CD4-positive, alpha-beta T cell (primary cell): ENCODE measurements around the gene UXS1. TPM values are rescaled to one million over a fixed set of nuclear protein-coding genes. Genes with fewer than 3 reads are reported as not detected.
A peak's percentile ranks its signal among the peaks of the same experiment; 100 is the strongest.

ENCODE experiments used
- ATAC-seq: fragments of 200-7000 bp; cut with Tn5 transposase; one replicate; pipeline ENCODE4 v1.10.0; 2022; ENCODE audit warnings: mild to moderate bottlenecking; ENCODE audit not compliant: poor library complexity
- CTCF ChIA-PET: fragments of 350-600 bp; sonication (Branson Sonifier 250); formaldehyde crosslinking; loops from one replicate; lab custom pipeline; 2021; ENCODE audit warnings: antibody characterized with exemption, inconsistent platforms; lab: Charles Lee
- POLR2A ChIA-PET: fragments of 350-600 bp; sonication (Branson Sonifier 250); formaldehyde crosslinking; loops from one replicate; lab custom pipeline; 2021; ENCODE audit warnings: antibody characterized with exemption, inconsistent platforms; lab: Charles Lee
- DNase-seq, 14 experiments: peaks; one replicate each; pipeline ENCODE4 v3.0.0-alpha.2; 2013 to 2020; ENCODE audit warnings: mixed read lengths in 2 of 14
- H3K27ac ChIP-seq, 2 donors: one replicate each; pipeline versions ENCODE4 v1.5.1 to v1.7.0; 2013; ENCODE audit warnings: low read length in 2 of 2, low read depth in 1 of 2, mild to moderate bottlenecking in 1 of 2
- H3K27me3 ChIP-seq, 2 experiments: 1 replicate in 1 of 2; 2 replicates in 1 of 2; pipeline versions ENCODE4 v1.6.1 to v1.7.0; 2013; ENCODE audit warnings: low read length in 2 of 2, control low read depth in 1 of 2, mild to moderate bottlenecking in 1 of 2, moderate library complexity in 1 of 2; ENCODE audit not compliant: insufficient read depth in 2 of 2, control insufficient read depth in 1 of 2
- H3K36me3 ChIP-seq: one replicate; pipeline ENCODE4 v1.6.1; 2013; ENCODE audit warnings: low read length, control low read depth; ENCODE audit not compliant: insufficient read depth
- H3K4me1 ChIP-seq: one replicate; pipeline ENCODE4 v1.6.1; 2013; ENCODE audit warnings: low read length, control low read depth; ENCODE audit not compliant: insufficient read depth
- H3K4me3 ChIP-seq: one replicate; pipeline ENCODE4 v1.5.1; 2013; ENCODE audit warnings: mild to moderate bottlenecking, low read length, moderate library complexity
- H3K9me3 ChIP-seq, 2 experiments: 1 replicate in 1 of 2; 2 replicates in 1 of 2; pipeline versions ENCODE4 v1.6.1 to v1.7.0; 2013; ENCODE audit warnings: low read length in 2 of 2, mild to moderate bottlenecking in 2 of 2, control low read depth in 1 of 2, moderate library complexity in 1 of 2; ENCODE audit not compliant: control insufficient read depth in 1 of 2, insufficient read depth in 1 of 2
- H3K27ac Mint-ChIP-seq: one replicate; pipeline ENCODE4 v1.8.0; 2020; ENCODE audit warnings: mixed read lengths
- H3K27me3 Mint-ChIP-seq: one replicate; pipeline ENCODE4 v1.8.0; 2021; ENCODE audit warnings: mixed read lengths
- H3K36me3 Mint-ChIP-seq: one replicate; pipeline ENCODE4 v1.8.0; 2021; ENCODE audit warnings: low read depth, mixed read lengths
- H3K4me1 Mint-ChIP-seq: one replicate; pipeline ENCODE4 v1.8.0; 2021; ENCODE audit warnings: low read depth, mixed read lengths
- H3K4me3 Mint-ChIP-seq: one replicate; pipeline ENCODE4 v1.8.0; 2020; ENCODE audit warnings: mild to moderate bottlenecking, mixed read lengths
- H3K9me3 Mint-ChIP-seq: one replicate; pipeline ENCODE4 v1.8.0; 2020; ENCODE audit warnings: mixed read lengths
- intact Hi-C, 2 experiments: fragments of 100-400 bp; cut with DNase I in 1 of 2; cut with micrococcal nuclease in 1 of 2; formaldehyde crosslinking; loops; one replicate each; pipeline versions ENCODE4 v1.15.1 to v1.9.0; 2023 to 2025; cut with DNase I, micrococcal nuclease
- total RNA-seq, 174 experiments: library from RNA in 2 of 174; stranded (reverse) in 2 of 174; gene quantifications; one replicate each; pipeline ENCODE4 v1.2.3 and lab custom pipeline; 2021 to 2026
- TF ChIP-seq, protein P1 (sequence below): fragments of 200-600 bp; IDR thresholded peaks from one replicate; pipeline ENCODE4 v1.8.0; 2022; ENCODE audit warnings: antibody characterized with exemption, mild to moderate bottlenecking

UXS1 gene
- total RNA-seq, 2 experiments from 2014 or later: 59.3 to 67.1 TPM

DNA sequence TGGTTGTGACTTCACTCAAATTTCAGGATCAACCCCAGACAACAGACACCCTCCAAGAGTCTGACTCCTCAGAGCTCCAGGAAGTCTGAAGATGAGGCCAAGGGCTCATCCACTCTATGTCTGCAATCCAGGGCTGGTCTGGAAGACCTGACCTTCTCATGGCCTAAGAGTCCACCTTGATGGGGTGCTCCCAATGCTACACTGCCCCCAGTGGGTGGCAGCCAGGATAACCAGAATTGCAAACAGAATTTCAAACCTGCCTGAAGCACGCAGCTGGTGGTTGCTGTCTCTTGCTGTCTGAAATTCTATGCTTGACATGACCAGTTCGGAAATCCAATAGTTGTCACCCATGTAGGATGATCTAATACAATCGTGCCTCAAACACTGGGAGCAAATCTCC is 96.0 kb downstream of the UXS1 start:
- peaks cover 47% of the 10 kb centered on the region for H3K4me1 ChIP-seq
- DNase-seq: peak in 5 of 14 experiments; percentile 20 to 58 (median 36)
- POLR2A ChIA-PET: interaction anchor here (1.3 to 7.0 kb wide), 6 partner anchors 13 to 351 kb away, joined by 3 to 64 read pairs (median 22); no protein-coding TSS in a partner anchor

GRCh38 chr2:106097038-106098000 is 96.8 kb downstream of the UXS1 start:
- H3K36me3 ChIP-seq: peaks cover 51% of the 10 kb centered on the region
- H3K27ac ChIP-seq: peak overlapping the region; percentile 83 to 84
- H3K27me3 ChIP-seq: no peaks in the 10 kb centered on the region
- ChIA-PET POLR2A (interaction anchor here (0.6 to 7.0 kb wide), 17 partner anchors 12 to 521 kb away, joined by 3 to 64 read pairs (median 4); no protein-coding TSS in a partner anchor), CTCF (interaction anchor here (1.4 to 2.1 kb wide), 2 partner anchors 13 to 348 kb away, joined by 4 to 7 read pairs; no protein-coding TSS in a partner anchor)
- intact Hi-C loops: loop anchor here (5.0 to 10.0 kb wide), 4 partner anchors 165 to 763 kb away; partner anchors contain the start of gene C2orf49 (in 1 of the 2)
- DNase-seq: peak in 5 of 14 experiments; percentile 42 to 67 (median 55)
- Mint-ChIP-seq H3K36me3 (peaks cover 56% of the 10 kb centered on the region), H3K9me3 (no peaks in the 10 kb centered on the region), H3K4me1 (peaks cover 63% of the 10 kb centered on the region), H3K27ac (peak overlapping the region; percentile 95), H3K27me3 (no peaks in the 10 kb centered on the region), H3K4me3 (no peak overlapping the region)
- TF ChIP-seq, protein P1, sequence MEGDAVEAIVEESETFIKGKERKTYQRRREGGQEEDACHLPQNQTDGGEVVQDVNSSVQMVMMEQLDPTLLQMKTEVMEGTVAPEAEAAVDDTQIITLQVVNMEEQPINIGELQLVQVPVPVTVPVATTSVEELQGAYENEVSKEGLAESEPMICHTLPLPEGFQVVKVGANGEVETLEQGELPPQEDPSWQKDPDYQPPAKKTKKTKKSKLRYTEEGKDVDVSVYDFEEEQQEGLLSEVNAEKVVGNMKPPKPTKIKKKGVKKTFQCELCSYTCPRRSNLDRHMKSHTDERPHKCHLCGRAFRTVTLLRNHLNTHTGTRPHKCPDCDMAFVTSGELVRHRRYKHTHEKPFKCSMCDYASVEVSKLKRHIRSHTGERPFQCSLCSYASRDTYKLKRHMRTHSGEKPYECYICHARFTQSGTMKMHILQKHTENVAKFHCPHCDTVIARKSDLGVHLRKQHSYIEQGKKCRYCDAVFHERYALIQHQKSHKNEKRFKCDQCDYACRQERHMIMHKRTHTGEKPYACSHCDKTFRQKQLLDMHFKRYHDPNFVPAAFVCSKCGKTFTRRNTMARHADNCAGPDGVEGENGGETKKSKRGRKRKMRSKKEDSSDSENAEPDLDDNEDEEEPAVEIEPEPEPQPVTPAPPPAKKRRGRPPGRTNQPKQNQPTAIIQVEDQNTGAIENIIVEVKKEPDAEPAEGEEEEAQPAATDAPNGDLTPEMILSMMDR: no peak
- H3K4me1 ChIP-seq: peaks cover 54% of the 10 kb centered on the region
- H3K9me3 ChIP-seq: no peaks in the 10 kb centered on the region
- ATAC-seq: peak; percentile 2
- peak overlapping the region; percentile 57 for H3K4me3 ChIP-seq

More for the DNA sequence above, 96.0 kb downstream of the UXS1 start:
- CTCF ChIA-PET: interaction anchor here (1.1 to 2.1 kb wide), 3 partner anchors 11 to 349 kb away, joined by 3 to 7 read pairs (median 4); no protein-coding TSS in a partner anchor
- no peaks in the 10 kb centered on the region for H3K27me3 Mint-ChIP-seq
- H3K4me1 Mint-ChIP-seq: peaks cover 55% of the 10 kb centered on the region
- Histone ChIP-seq H3K4me3 (no peak overlapping the region), H3K27me3 (no peaks in the 10 kb centered on the region), H3K36me3 (peaks cover 50% of the 10 kb centered on the region), H3K9me3 (no peaks in the 10 kb centered on the region), H3K27ac (no peak overlapping the region)
- H3K9me3 Mint-ChIP-seq: no peaks in the 10 kb centered on the region
- TF ChIP-seq, protein P1: no peak
- peak overlapping the region; percentile 95 for H3K27ac Mint-ChIP-seq
- H3K36me3 Mint-ChIP-seq: peaks cover 61% of the 10 kb centered on the region
- H3K4me3 Mint-ChIP-seq: no peak overlapping the region
- intact Hi-C loops: loop anchor here (5.0 to 10.0 kb wide), 4 partner anchors 166 to 763 kb away; partner anchors contain the start of gene C2orf49 (in 1 of the 2)
- ATAC-seq: no peak

- Mint-ChIP-seq H3K27me3 (no peaks in the 10 kb centered on the region), H3K27ac (peak overlapping the region; percentile 95), H3K36me3 (peaks cover 51% of the 10 kb centered on the region), H3K4me1 (peaks cover 71% of the 10 kb centered on the region), H3K9me3 (no peaks in the 10 kb centered on the region), H3K4me3 (peak overlapping the region; percentile 82)
- Histone ChIP-seq H3K4me1 (peaks cover 62% of the 10 kb centered on the region), H3K36me3 (peaks cover 51% of the 10 kb centered on the region), H3K27ac (peak overlapping the region; percentile 83 to 84), H3K27me3 (no peaks in the 10 kb centered on the region), H3K4me3 (peak overlapping the region; percentile 57), H3K9me3 (no peaks in the 10 kb centered on the region)
- CTCF ChIA-PET: no interaction called here
- intact Hi-C loops: loop anchor here (1.0 to 10.0 kb wide), 5 partner anchors 11 to 762 kb away; partner anchors contain the start of gene C2orf49 (in 1 of the 2)
- TF ChIP-seq, protein P1: no peak
- ATAC-seq (peak; percentile 13), DNase-seq (peak in 8 of 14 experiments; percentile 26 to 77 (median 52))
- POLR2A ChIA-PET: interaction anchor here (0.6 to 7.0 kb wide), 16 partner anchors 11 to 520 kb away, joined by 3 to 64 read pairs (median 5); no protein-coding TSS in a partner anchor
Measured at GRCh38 chr2:106096299-106097037, 97.6 kb downstream of the UXS1 start.
